AG04450 (cell line): ENCODE results near the gene NFIX. TPM values are rescaled to one million over a fixed set of nuclear protein-coding genes. Genes with fewer than 3 reads are reported as not detected.

Experiments
- CTCF ChIA-PET: fragments of 300-600, 350-600 bp; formaldehyde crosslinking; extraction: SDS; loops from one replicate; lab custom pipeline; 2022; ENCODE audit warnings: antibody characterized with exemption, inconsistent platforms; lab: Charles Lee
- POLR2A ChIA-PET: fragments of 350-600 bp; formaldehyde crosslinking; extraction: SDS; loops from one replicate; lab custom pipeline; 2021; ENCODE audit warnings: antibody characterized with exemption, inconsistent platforms; lab: Yijun Ruan, JAX
- DNase-seq: peaks from one replicate; pipeline ENCODE4 v3.0.0-alpha.2; 2011; ENCODE audit warnings: low read depth, low spot score
- H3K27ac ChIP-seq: one replicate; pipeline ENCODE4 v1.5.1; 2012; ENCODE audit warnings: low read depth, low read length, control low read depth
- H3K27me3 ChIP-seq: one replicate; pipeline ENCODE4 v1.6.0; 2012; ENCODE audit warnings: low read length; ENCODE audit not compliant: control insufficient read depth, insufficient read depth
- H3K4me3 ChIP-seq: 2 replicates; pipeline ENCODE4 v1.5.1; 2011; ENCODE audit warnings: mild to moderate bottlenecking, low read depth, low read length, control low read depth
- H3K9me3 ChIP-seq: 2 replicates; pipeline ENCODE4 v1.5.1; 2012; ENCODE audit warnings: low read length; ENCODE audit not compliant: control insufficient read depth, insufficient read depth
- CTCF ChIP-seq: IDR thresholded peaks from 2 replicates; pipeline ENCODE4 v1.5.1; 2011; ENCODE audit warnings: low read depth, low read length, control low read depth, inconsistent platforms
- polyA plus RNA-seq: library from polyadenylated mRNA; depleted of rRNA; stranded (reverse); fragments of >200 nt; gene quantifications from 2 replicates; pipeline ENCODE4 v1.2.3, GENCODE V29; 2011

The NFIX gene
- polyA plus RNA-seq, 1 experiment = 15.1 TPM

DNA sequence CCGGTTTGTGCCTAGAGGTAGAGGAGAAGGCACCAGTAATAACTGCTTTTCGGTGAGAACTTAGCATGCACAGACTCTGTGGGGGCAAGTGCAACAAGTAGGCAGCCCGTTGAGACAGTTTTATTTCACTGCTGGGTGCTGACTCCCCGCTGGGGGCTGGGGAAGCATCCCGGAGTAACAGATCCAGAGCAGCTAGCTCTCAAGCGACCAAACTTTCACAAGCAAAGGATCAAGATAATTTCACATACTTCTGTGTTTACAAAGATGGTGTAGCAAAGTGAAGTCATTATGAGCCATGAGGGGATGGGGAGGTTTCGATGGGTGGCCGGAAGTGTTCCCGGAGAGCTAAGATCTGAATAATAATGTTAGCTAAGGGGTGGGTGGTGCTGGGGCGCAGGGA lies 125.5 kb downstream of the NFIX start:
- no peak for TF ChIP-seq CTCF

DNA sequence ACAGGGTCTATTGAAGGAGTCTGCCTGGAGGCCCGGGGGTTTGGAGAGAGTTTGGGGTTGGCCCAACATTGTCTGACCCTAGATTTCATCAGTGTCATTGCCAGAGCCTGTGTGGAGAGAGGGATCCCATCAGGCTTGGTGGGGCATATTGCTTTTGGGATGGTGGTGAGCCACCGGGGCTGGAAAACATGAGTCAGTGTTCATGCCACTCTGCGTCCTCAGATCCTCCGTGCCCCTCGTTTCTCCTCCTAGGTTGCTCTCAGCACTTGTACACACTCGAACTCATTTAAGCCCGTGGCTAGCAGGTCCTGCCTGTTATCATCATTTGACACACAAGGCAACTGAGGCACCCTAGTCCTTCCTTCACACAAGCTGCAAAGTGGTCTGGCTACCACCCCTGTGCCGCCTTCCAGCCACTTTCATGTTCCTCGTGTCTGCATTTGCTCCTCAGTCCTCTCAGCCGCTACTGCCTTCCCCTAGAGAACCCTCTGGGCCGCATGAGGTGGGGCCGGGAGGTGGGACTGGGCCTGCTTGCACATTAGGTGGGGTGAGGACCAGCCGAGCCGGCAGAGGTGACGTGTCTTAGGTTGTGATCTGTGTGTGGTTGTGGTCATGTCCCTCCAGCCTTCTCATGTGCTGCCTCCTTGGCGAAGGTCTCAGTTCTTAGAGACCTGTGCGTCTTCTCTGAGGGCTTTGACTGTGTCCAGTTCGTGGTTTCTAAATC lies 126.4 kb downstream of the NFIX start:
- no peak for TF ChIP-seq CTCF
- ChIA-PET POLR2A (interaction anchor here (0.6 to 4.3 kb wide), 3 partner anchors 10 to 85 kb away, joined by 3 to 16 read pairs (median 5); partner anchors contain the start of genes IER2 and STX10), CTCF (interaction anchor here (1.0 kb wide), 2 partner anchors 21 to 156 kb away, joined by 3 to 8 read pairs; no protein-coding TSS in a partner anchor)
- no peaks in the 10 kb centered on the region for H3K27me3 ChIP-seq
- no peak for DNase-seq
- H3K27ac ChIP-seq = no peak overlapping the region
- no peak overlapping the region for H3K4me3 ChIP-seq
- no peaks in the 10 kb centered on the region for H3K9me3 ChIP-seq

More for the DNA sequence above, 125.5 kb downstream of the NFIX start:
- Histone ChIP-seq H3K27ac (peak overlapping the region; percentile 65), H3K4me3 (peak overlapping the region; percentile 32), H3K9me3 (peaks cover 4% of the 10 kb centered on the region; the same call in 1 of the 2 replicates), H3K27me3 (no peaks in the 10 kb centered on the region)
- ChIA-PET CTCF (interaction anchor here (1.0 to 1.4 kb wide), 4 partner anchors 20 to 155 kb away, joined by 3 to 8 read pairs (median 4); partner anchors contain the start of genes IER2 and STX10), POLR2A (interaction anchor here (0.6 to 4.3 kb wide), 4 partner anchors 11 to 86 kb away, joined by 3 to 16 read pairs (median 4); partner anchors contain the start of genes IER2 and STX10)
- no peak for DNase-seq

DNA sequence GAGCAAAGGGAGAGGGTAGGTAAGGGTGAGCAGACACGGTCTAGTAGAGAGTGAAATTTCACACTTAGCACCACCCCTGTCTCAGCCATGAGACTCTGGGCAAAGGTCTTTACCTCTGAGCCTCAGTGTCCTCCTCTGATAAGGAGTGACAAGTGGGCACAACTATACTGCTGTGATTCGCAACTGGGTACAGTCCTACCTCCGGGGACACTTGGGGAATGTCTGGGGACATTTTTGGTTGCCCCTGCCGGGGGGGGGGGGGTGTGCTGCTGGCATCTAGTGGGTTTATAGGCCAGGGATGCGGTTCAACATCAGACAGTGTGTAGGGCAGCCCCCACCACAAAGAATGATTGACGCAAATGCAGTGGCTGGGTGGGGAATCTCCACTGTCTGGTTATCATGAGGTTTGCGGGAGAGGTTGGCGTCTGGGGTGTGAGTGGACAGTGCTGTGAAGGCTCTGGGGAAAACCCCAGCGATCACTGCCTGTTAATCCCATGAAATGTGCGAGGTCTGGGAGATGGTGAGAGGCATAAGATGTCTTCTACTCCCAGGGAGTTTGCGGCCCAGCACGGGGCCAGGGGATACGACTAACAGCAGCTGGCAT lies 127.1 kb downstream of the NFIX start:
- POLR2A ChIA-PET = no interaction called here
- Histone ChIP-seq H3K27ac (no peak overlapping the region), H3K9me3 (no peaks in the 10 kb centered on the region), H3K4me3 (no peak overlapping the region), H3K27me3 (no peaks in the 10 kb centered on the region)
- TF ChIP-seq CTCF = no peak
- CTCF ChIA-PET = interaction anchor here (1.0 kb wide), 1 partner anchor 28 kb away, joined by 3 read pairs; no protein-coding TSS in a partner anchor
- DNase-seq = no peak

GRCh38 chr19:13122980-13123957 lies 128.0 kb downstream of the NFIX start:
- H3K4me3 ChIP-seq = no peak overlapping the region
- TF ChIP-seq CTCF = no peak
- CTCF ChIA-PET = interaction anchor here (1.0 to 1.7 kb wide), 2 partner anchors 29 to 158 kb away, joined by 3 to 5 read pairs; no protein-coding TSS in a partner anchor

More at GRCh38 chr19:13122980-13123957, 128.0 kb downstream of the NFIX start:
- Histone ChIP-seq H3K27me3 (no peaks in the 10 kb centered on the region), H3K27ac (no peak overlapping the region), H3K9me3 (no peaks in the 10 kb centered on the region)
- no peak for DNase-seq
- POLR2A ChIA-PET = no interaction called here
